Astrocyte (in vitro differentiated cells and primary cell): ENCODE results near the gene CDC25B. TPM values are rescaled to one million over a fixed set of nuclear protein-coding genes. Genes with fewer than 3 reads are reported as not detected.

Source experiments
- DNase-seq: peaks from one replicate; pipeline ENCODE4 v3.0.0-alpha.2; 2010; ENCODE audit warnings: low read depth
- FAIRE-seq: peaks from 2 replicates; lab custom pipeline; 2011; peaks lifted over from hg19 to GRCh38; lab: Jason Lieb, UNC
- H2AFZ ChIP-seq: 2 replicates; pipeline ENCODE4 v1.6.0; 2012; ENCODE audit warnings: low read depth, low read length, inconsistent platforms
- H3K27ac ChIP-seq: 2 replicates; pipeline ENCODE4 v1.5.1; 2011; ENCODE audit warnings: low read depth, low read length, inconsistent platforms
- H3K27me3 ChIP-seq: 2 replicates; pipeline ENCODE4 v1.6.0; 2011; ENCODE audit warnings: low read length, inconsistent platforms; ENCODE audit not compliant: insufficient read depth
- H3K36me3 ChIP-seq: 2 replicates; pipeline ENCODE4 v1.5.1; 2011; ENCODE audit warnings: low read length, inconsistent platforms; ENCODE audit not compliant: insufficient read depth
- H3K4me1 ChIP-seq: 2 replicates; pipeline ENCODE4 v1.5.1; 2011; ENCODE audit warnings: low read length, inconsistent platforms; ENCODE audit not compliant: insufficient read depth
- H3K4me2 ChIP-seq: 2 replicates; pipeline ENCODE4 v1.6.0; 2012; ENCODE audit warnings: low read length, inconsistent platforms
- H3K4me3 ChIP-seq: 2 replicates; pipeline ENCODE4 v1.5.1; 2011; ENCODE audit warnings: low read depth, mild to moderate bottlenecking, low read length, inconsistent platforms; ENCODE audit not compliant: insufficient read depth
- H3K79me2 ChIP-seq: 2 replicates; pipeline ENCODE4 v1.6.0; 2012; ENCODE audit warnings: mild to moderate bottlenecking, low read length, inconsistent platforms; ENCODE audit not compliant: insufficient read depth
- H3K9ac ChIP-seq: 2 replicates; pipeline ENCODE4 v1.6.0; 2012; ENCODE audit warnings: mild to moderate bottlenecking, low read length, inconsistent platforms
- H3K9me3 ChIP-seq: 2 replicates; pipeline ENCODE4 v1.5.1; 2012; ENCODE audit warnings: low read depth, mild to moderate bottlenecking, low read length, inconsistent platforms; ENCODE audit not compliant: insufficient read depth
- H4K20me1 ChIP-seq: 2 replicates; pipeline ENCODE4 v1.6.0; 2012; ENCODE audit warnings: low read length, inconsistent platforms; ENCODE audit not compliant: insufficient read depth
- H3K27ac Mint-ChIP-seq: one replicate; pipeline ENCODE4 v1.8.0; 2021; ENCODE audit warnings: mild to moderate bottlenecking, mixed read lengths; ENCODE audit not compliant: unreplicated experiment
- H3K27me3 Mint-ChIP-seq: one replicate; pipeline ENCODE4 v1.8.0; 2021; ENCODE audit warnings: low read depth, mixed read lengths; ENCODE audit not compliant: unreplicated experiment
- H3K36me3 Mint-ChIP-seq: one replicate; pipeline ENCODE4 v1.8.0; 2021; ENCODE audit warnings: low read depth, mixed read lengths; ENCODE audit not compliant: unreplicated experiment
- H3K4me1 Mint-ChIP-seq: one replicate; pipeline ENCODE4 v1.8.0; 2021; ENCODE audit warnings: low read depth, mixed read lengths; ENCODE audit not compliant: unreplicated experiment
- H3K4me3 Mint-ChIP-seq: one replicate; pipeline ENCODE4 v1.8.0; 2021; ENCODE audit warnings: mild to moderate bottlenecking, moderate library complexity, mixed read lengths; ENCODE audit not compliant: unreplicated experiment
- H3K9me3 Mint-ChIP-seq: one replicate; pipeline ENCODE4 v1.8.0; 2021; ENCODE audit warnings: mild to moderate bottlenecking, mixed read lengths; ENCODE audit not compliant: unreplicated experiment
- EZH2 ChIP-seq: IDR thresholded peaks from 2 replicates; pipeline ENCODE4 v1.6.1; 2012; ENCODE audit warnings: mild to moderate bottlenecking, low read length, inconsistent platforms; ENCODE audit not compliant: insufficient read depth
- total RNA-seq: library from RNA; stranded (reverse); gene quantifications from 2 replicates; pipeline ENCODE4 v1.2.1, GENCODE V29; 2021
- TF ChIP-seq, protein P1 (sequence below): IDR thresholded peaks from 2 replicates; pipeline ENCODE4 v1.5.1; 2011; ENCODE audit warnings: low read depth, mild to moderate bottlenecking, inconsistent platforms, low read length, moderate library complexity; ENCODE audit not compliant: insufficient read depth

CDC25B gene
- total RNA-seq, 1 donor from 2014 or later, result 8.5 TPM

DNA sequence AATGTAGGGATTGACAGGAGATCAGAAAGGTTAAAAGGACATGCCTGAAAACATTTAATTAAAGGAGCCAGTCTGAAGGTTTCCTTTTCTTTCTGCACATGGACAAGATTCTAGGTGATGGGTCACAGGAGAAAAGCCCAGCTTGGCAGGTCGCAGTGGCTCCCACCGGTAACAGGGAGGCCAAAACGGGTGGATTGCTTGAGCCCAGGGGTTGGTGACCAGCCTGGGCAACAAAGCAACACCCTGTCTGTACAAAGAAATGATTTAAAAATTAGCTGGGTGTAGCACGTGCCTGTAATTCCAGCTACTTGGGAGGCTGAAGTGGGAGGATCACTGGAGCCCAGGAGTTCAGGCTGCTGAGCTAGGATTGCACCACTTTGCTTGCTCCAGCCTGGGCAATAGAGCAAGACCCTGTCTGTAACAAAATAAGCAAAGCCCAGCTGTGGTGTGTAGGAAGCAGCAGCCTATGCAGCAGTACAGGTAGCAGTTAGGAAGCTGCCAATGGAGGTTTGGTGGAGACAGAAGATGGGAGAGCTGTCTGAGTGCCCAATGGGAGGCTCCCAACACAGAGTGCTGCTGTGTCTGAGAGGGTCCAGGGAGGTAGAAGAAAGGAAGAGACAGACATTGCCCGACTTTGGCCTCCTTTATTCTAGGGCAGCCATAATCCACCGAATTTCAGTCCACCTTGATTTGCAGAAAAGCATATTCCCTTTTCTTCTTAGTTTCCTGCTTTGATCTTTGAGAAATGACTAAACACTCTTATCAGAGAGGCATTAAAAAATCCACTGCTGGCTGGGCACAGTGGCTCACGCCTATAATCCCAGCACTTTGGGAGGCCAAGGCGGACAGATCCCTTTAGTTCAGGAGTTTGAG, 17.1 kb downstream of the CDC25B start:
- DNase-seq (no peak), FAIRE-seq (no peak)
- Histone ChIP-seq H3K27ac (no peak overlapping the region), H3K4me3 (no peak overlapping the region), H3K9ac (no peak overlapping the region), H2AFZ (no peak overlapping the region), H3K79me2 (no peaks in the 10 kb centered on the region), H3K27me3 (no peaks in the 10 kb centered on the region), H3K9me3 (no peaks in the 10 kb centered on the region), H4K20me1 (no peaks in the 10 kb centered on the region), H3K36me3 (no peaks in the 10 kb centered on the region), H3K4me1 (peaks cover 24% of the 10 kb centered on the region), H3K4me2 (no peak overlapping the region)
- no peaks in the 10 kb centered on the region for H3K9me3 Mint-ChIP-seq
- H3K27me3 Mint-ChIP-seq, result peaks cover 9% of the 10 kb centered on the region
- peak overlapping the region; percentile 19 for H3K27ac Mint-ChIP-seq
- TF ChIP-seq EZH2, result no peak
- TF ChIP-seq, protein P1, sequence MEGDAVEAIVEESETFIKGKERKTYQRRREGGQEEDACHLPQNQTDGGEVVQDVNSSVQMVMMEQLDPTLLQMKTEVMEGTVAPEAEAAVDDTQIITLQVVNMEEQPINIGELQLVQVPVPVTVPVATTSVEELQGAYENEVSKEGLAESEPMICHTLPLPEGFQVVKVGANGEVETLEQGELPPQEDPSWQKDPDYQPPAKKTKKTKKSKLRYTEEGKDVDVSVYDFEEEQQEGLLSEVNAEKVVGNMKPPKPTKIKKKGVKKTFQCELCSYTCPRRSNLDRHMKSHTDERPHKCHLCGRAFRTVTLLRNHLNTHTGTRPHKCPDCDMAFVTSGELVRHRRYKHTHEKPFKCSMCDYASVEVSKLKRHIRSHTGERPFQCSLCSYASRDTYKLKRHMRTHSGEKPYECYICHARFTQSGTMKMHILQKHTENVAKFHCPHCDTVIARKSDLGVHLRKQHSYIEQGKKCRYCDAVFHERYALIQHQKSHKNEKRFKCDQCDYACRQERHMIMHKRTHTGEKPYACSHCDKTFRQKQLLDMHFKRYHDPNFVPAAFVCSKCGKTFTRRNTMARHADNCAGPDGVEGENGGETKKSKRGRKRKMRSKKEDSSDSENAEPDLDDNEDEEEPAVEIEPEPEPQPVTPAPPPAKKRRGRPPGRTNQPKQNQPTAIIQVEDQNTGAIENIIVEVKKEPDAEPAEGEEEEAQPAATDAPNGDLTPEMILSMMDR, result no peak
- peaks cover 7% of the 10 kb centered on the region for H3K4me1 Mint-ChIP-seq
- H3K36me3 Mint-ChIP-seq, result peaks cover 1% of the 10 kb centered on the region
- H3K4me3 Mint-ChIP-seq, result no peak overlapping the region

DNA sequence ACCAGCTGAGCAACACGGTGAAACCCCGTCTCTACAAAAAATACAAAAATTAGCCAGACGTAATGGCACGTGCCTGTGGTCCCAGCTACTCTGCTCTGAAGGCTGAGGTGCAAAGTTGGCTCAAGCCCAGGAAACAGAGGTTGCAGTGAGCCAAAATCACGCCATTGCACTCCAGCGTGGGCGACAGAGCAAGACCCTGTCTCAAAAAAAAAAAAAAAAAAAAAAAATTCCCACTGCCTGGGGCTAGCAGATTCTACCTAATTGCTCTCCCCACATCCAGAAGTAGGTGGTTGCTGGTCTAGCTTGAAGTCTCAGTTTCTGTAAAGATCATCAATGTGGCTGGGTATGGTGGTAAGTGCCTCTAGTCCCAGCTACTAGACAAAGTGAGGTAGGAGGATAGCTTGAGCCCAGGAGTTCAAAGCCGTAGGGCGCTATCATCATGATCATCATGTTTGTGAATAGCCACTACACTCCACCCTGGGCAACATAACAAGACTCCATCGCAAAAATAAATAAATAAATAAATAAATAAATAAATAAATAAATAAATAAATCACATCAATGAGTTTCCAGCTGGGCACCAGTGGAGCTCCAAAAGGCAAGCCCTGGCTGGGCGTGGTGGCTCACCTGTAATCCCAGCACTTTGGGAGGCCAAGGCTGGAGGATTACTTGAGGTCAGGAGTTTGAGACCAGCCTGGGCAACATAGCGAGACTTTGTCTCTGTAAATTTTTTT, 17.9 kb downstream of the CDC25B start:
- H3K4me1 Mint-ChIP-seq, result peaks cover 6% of the 10 kb centered on the region
- Histone ChIP-seq H3K9ac (no peak overlapping the region), H2AFZ (no peak overlapping the region), H3K36me3 (no peaks in the 10 kb centered on the region), H3K27me3 (no peaks in the 10 kb centered on the region), H3K27ac (no peak overlapping the region), H3K79me2 (no peaks in the 10 kb centered on the region), H3K4me1 (peaks cover 24% of the 10 kb centered on the region), H3K4me2 (no peak overlapping the region), H4K20me1 (no peaks in the 10 kb centered on the region), H3K9me3 (no peaks in the 10 kb centered on the region), H3K4me3 (no peak overlapping the region)
- H3K9me3 Mint-ChIP-seq, result no peaks in the 10 kb centered on the region
- TF ChIP-seq EZH2, result no peak
- TF ChIP-seq, protein P1, result no peak
- H3K36me3 Mint-ChIP-seq, result peaks cover 1% of the 10 kb centered on the region
- FAIRE-seq, result no peak
- H3K4me3 Mint-ChIP-seq, result no peak overlapping the region
- no peak overlapping the region for H3K27ac Mint-ChIP-seq
- peaks cover 9% of the 10 kb centered on the region for H3K27me3 Mint-ChIP-seq
- no peak for DNase-seq
